Transverse colon (tissue), 4 donors: ENCODE measurements around the gene RILPL1. TPM values are rescaled to one million over a fixed set of nuclear protein-coding genes. Genes with fewer than 3 reads are reported as not detected.
"Not testable (repeated sequence)": the region's sequence is repeated elsewhere in the genome, so short reads cannot be mapped to it uniquely, and the experiment has no call there.

ENCODE experiments used
- DNase-seq: peaks from one replicate; pipeline ENCODE4 v3.0.0-alpha.2; 2019
- H3K27ac ChIP-seq, 4 donors: fragments of 200-600 bp; sonication (generic); 2 replicates each; pipeline ENCODE4 v1.5.1; 2016 to 2018; ENCODE audit warnings: inconsistent platforms in 4 of 4
- H3K27me3 ChIP-seq: fragments of 200-600 bp; sonication (generic); 2 replicates; pipeline ENCODE4 v1.5.1; 2017; ENCODE audit warnings: inconsistent platforms
- H3K36me3 ChIP-seq, 4 donors: fragments of 200-600 bp; sonication (generic); 2 replicates each; pipeline ENCODE4 v1.5.1; 2017 to 2019; ENCODE audit warnings: inconsistent platforms in 4 of 4
- H3K4me1 ChIP-seq, 4 donors: fragments of 200-600 bp; sonication (generic); 2 replicates each; pipeline ENCODE4 v1.5.1; 2017 to 2020; ENCODE audit warnings: inconsistent platforms in 4 of 4
- H3K4me3 ChIP-seq, 4 donors: fragments of 200-600 bp; sonication (generic); 1 replicate in 1 of 4; 2 replicates in 3 of 4; pipeline versions ENCODE4 v1.5.1 to v1.6.1; 2017 to 2019; ENCODE audit warnings: inconsistent platforms in 4 of 4
- H3K9me3 ChIP-seq, 2 donors: fragments of 200-600 bp; sonication (generic); 2 replicates each; pipeline ENCODE4 v1.5.1; 2017 to 2019; ENCODE audit warnings: inconsistent platforms in 2 of 2
- EP300 ChIP-seq: sonication (generic); formaldehyde crosslinking; IDR thresholded peaks from one replicate; pipeline ENCODE4 v1.6.1; 2017; ENCODE audit warnings: antibody characterized with exemption, low read depth
- POLR2A ChIP-seq: fragments of 450-650 bp; IDR thresholded peaks from one replicate; pipeline ENCODE4 v1.6.1; 2016; ENCODE audit warnings: antibody characterized with exemption, mild to moderate bottlenecking, moderate library complexity
- POLR2AphosphoS5 ChIP-seq, 3 donors: sonication (generic); formaldehyde crosslinking; IDR thresholded peaks; one replicate each; pipeline ENCODE4 v1.6.1; 2016; ENCODE audit warnings: antibody characterized with exemption in 3 of 3
- WGBS, 2 donors: methylation state at CpG; one replicate each; pipeline ENCODE4 v1.1.5; 2018; ENCODE audit warnings: low coverage in 1 of 2; 5-methylcytosine and 5-hydroxymethylcytosine counted together
- in situ Hi-C, 4 donors: fragments of 200-750 bp; cut with MboI; loops; one replicate each; pipeline versions ENCODE4 v1.15.0 to v1.15.1; 2017; ENCODE audit warnings: low sequenced_read_pairs in 3 of 4, low pct_ligation_motif_present in 1 of 4, low pct_unique_long_range_greater_than_20kb in 1 of 4
- intact Hi-C: fragments of 100-400 bp; cut with DNase I; formaldehyde crosslinking; loops from one replicate; pipeline ENCODE4 v1.15.1; 2023; ENCODE audit warnings: low total_unique reads
- total RNA-seq, 4 donors: library from RNA; depleted of rRNA; stranded (reverse); fragments of >200 nt; gene quantifications; one replicate each; pipeline ENCODE4 v1.1.0, GENCODE V29; 2016
- TF ChIP-seq, protein P1 (sequence below), 5 experiments: fragments of 200-600 bp in 3 of 5; fragments of 450-650 bp in 2 of 5; sonication (generic) in 3 of 5; IDR thresholded peaks; 1 replicate in 2 of 5; 2 replicates in 3 of 5; pipeline ENCODE4 v1.5.1; 2016 to 2017; ENCODE audit warnings: antibody characterized with exemption in 5 of 5, inconsistent platforms in 3 of 5, mild to moderate bottlenecking in 2 of 5, moderate library complexity in 1 of 5

The RILPL1 gene
- total RNA-seq, 4 donors from 2014 or later = 1.6 to 6.7 (median 5.0) TPM

DNA sequence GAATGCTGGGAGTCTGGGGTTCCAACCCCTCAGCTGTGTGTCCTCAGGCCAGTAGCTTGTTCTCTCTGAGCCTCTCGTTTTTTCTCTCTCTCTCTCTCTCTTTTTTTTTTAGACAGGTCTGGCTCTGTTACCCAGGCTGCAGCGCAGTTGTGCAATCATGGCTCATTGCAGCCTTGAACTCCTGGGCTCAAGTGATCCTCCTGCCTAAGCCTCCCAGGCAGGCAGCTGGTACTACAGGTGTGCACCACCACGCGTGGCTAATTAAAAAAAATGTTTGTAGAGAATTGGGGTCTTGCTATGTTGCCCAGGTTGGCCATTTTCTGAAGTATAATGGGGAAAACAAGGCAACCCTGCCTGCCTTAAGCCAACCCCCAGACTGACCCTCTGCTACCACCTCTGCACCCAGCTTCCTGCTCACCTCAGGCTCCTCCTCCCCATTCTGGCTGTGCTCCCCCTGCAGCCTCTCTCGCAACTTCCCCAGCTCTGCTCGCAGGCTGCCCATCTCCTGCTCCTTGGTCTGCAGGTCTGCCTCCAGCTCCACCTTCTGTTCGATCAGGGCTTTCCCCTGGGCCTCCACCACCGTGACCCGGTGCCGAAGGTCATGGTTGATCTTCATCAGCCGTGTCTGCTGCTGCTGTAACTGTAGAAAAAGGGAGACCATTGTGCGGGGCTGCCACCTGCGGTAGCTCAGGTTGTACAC, 35.2 kb downstream of the RILPL1 start:
- TF ChIP-seq, protein P1, sequence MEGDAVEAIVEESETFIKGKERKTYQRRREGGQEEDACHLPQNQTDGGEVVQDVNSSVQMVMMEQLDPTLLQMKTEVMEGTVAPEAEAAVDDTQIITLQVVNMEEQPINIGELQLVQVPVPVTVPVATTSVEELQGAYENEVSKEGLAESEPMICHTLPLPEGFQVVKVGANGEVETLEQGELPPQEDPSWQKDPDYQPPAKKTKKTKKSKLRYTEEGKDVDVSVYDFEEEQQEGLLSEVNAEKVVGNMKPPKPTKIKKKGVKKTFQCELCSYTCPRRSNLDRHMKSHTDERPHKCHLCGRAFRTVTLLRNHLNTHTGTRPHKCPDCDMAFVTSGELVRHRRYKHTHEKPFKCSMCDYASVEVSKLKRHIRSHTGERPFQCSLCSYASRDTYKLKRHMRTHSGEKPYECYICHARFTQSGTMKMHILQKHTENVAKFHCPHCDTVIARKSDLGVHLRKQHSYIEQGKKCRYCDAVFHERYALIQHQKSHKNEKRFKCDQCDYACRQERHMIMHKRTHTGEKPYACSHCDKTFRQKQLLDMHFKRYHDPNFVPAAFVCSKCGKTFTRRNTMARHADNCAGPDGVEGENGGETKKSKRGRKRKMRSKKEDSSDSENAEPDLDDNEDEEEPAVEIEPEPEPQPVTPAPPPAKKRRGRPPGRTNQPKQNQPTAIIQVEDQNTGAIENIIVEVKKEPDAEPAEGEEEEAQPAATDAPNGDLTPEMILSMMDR (IDR thresholded peaks at IDR 0.05) = no peak
- TF ChIP-seq POLR2AphosphoS5 (IDR thresholded peaks at IDR 0.05) (no peak), POLR2A (no peak), EP300 (no peak)
- Histone ChIP-seq H3K27me3 (no peaks in the 10 kb centered on the region), H3K36me3 (no peaks in the 10 kb centered on the region), H3K4me1 (no peaks in the 10 kb centered on the region), H3K4me3 (no peak overlapping the region), H3K9me3 (no peaks in the 10 kb centered on the region), H3K27ac (no peak overlapping the region)
- WGBS, 2 donors = 71 to 90% methylated on average over 1 to 13 of the region's 13 CpGs
- in situ Hi-C loops (no loop called here), intact Hi-C loops (no loop called here)
- DNase-seq = no peak

DNA sequence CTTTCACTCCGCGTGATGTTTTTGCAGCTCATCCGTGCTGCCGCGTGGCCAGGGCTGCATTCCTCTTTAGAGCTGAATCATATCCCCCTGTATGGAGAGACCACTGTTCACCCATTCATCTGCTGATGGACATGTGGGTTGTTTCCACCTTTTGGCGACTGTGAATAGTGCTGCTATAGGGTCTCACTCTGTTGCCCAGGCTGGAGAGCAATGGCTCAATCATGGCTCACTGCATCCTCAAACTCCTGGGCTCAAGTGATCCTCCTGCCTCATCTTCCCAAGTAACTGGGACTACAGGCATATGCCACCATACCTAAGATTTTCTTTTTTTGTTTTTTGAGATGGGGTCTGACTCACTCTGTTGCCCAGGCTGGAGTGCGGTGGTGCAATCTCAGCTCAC, 36.5 kb downstream of the RILPL1 start:
- in situ Hi-C loops (no loop called here), intact Hi-C loops (no loop called here)
- WGBS, 2 donors = 97 to 100% methylated on average over 5 to 7 of the region's 7 CpGs
- TF ChIP-seq POLR2AphosphoS5 (IDR thresholded peaks at IDR 0.05) (no peak), EP300 (no peak), POLR2A (no peak)
- TF ChIP-seq, protein P1 (IDR thresholded peaks at IDR 0.05) = no peak
- Histone ChIP-seq H3K4me3 (no peak overlapping the region), H3K27me3 (no peaks in the 10 kb centered on the region), H3K4me1 (no peaks in the 10 kb centered on the region), H3K27ac (no peak overlapping the region), H3K36me3 (no peaks in the 10 kb centered on the region), H3K9me3 (no peaks in the 10 kb centered on the region)
- no peak for DNase-seq

DNA sequence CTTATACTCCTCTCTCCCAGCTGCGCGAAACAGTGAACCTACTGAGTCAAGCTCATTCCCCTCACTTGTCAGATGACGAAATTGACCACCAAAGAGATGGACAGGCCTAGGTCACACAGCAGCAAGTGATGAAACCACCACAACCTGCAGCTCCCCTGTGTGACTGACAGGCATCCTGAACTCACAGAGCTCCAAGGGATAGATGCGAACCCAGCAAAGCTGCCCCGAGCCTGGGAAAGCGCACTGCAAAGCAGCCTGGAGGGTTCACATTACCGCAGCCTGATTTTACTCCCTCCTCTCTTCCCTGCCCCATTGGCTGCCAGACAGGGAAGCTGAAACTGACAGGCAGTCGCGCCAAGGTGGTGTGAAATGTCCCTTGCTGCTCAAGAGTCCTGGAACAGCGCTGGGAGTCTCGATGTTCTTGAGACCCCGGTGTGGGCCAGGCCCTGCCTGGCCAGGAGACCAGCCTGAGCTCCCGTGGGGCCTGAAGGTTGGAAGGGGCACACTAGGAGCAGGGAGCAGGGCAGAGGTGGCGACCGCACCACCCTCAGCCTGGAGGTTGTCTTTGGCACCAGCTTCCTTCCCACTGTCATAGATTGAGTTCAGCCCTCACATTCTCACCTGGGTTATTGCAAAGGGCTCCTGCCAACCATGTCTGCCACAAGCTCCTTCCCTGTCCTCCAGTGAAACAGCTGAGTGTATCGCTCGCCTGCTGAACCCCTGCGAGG, 39.2 kb downstream of the RILPL1 start:
- no peak overlapping the region for H3K4me3 ChIP-seq
- H3K27me3 ChIP-seq = no peaks in the 10 kb centered on the region
- no peaks in the 10 kb centered on the region for H3K9me3 ChIP-seq
- intact Hi-C loops = no loop called here
- TF ChIP-seq POLR2A = no peak
- TF ChIP-seq POLR2AphosphoS5 (IDR thresholded peaks at IDR 0.05) = no peak
- no peak for TF ChIP-seq EP300
- TF ChIP-seq, protein P1 (IDR thresholded peaks at IDR 0.05) = no peak
- WGBS, 2 donors = 95 to 100% methylated on average over 3 to 17 of the region's 18 CpGs
- DNase-seq = no peak
- no peak overlapping the region for H3K27ac ChIP-seq
- no peaks in the 10 kb centered on the region for H3K36me3 ChIP-seq
- no peaks in the 10 kb centered on the region for H3K4me1 ChIP-seq
- in situ Hi-C loops = no loop called here

DNA sequence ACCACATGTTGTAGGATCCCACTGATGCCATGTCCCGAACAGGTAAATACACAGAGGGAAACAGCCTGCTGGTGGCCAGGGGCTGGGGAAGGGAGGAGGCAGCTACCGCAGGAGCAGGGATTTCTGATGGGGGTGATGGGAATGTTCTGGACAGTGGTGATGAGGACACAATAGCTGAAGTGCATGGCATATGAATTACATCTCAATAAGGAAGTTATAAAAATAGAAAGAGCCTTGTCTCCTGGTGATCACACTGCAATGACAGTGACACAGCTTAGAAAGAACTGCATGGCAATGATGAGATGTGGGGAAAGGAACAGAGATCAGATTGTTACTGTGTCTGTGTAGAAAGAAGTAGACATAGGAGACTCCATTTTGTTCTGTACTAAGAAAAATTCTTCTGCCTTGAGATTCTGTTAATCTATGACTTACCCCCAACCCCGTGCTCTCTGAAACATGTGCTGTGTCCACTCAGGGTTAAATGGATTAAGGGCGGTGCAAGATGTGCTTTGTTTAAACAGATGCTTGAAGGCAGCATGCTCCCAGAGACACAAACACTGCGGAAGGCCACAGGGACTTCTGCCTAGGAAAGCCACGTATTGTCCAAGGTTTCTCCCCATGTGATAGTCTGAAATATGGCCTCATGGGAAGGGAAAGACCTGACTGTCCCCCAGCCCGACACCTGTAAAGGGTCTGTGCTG, 41.0 kb downstream of the RILPL1 start:
- H3K36me3 ChIP-seq, intact Hi-C loops, H3K27ac ChIP-seq, H3K9me3 ChIP-seq, in situ Hi-C loops, DNase-seq, H3K27me3 ChIP-seq, H3K4me3 ChIP-seq, H3K4me1 ChIP-seq: not testable (repeated sequence)
- WGBS, 2 donors = 54 to 60% methylated on average over 3 to 6 of the region's 7 CpGs
